ENCODE measurements around the gene CUL4A. TPM values are rescaled to one million over a fixed set of nuclear protein-coding genes. Genes with fewer than 3 reads are reported as not detected.

Gene CUL4A
- total RNA-seq, 6 experiments from 2014 or later, result 90.5 to 104 (median 97.0) TPM

GRCh38 chr13:113226873-113227450 is 17.5 kb downstream of the CUL4A start:
- TF ChIP-seq, protein P1, sequence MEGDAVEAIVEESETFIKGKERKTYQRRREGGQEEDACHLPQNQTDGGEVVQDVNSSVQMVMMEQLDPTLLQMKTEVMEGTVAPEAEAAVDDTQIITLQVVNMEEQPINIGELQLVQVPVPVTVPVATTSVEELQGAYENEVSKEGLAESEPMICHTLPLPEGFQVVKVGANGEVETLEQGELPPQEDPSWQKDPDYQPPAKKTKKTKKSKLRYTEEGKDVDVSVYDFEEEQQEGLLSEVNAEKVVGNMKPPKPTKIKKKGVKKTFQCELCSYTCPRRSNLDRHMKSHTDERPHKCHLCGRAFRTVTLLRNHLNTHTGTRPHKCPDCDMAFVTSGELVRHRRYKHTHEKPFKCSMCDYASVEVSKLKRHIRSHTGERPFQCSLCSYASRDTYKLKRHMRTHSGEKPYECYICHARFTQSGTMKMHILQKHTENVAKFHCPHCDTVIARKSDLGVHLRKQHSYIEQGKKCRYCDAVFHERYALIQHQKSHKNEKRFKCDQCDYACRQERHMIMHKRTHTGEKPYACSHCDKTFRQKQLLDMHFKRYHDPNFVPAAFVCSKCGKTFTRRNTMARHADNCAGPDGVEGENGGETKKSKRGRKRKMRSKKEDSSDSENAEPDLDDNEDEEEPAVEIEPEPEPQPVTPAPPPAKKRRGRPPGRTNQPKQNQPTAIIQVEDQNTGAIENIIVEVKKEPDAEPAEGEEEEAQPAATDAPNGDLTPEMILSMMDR (IDR thresholded peaks at IDR 0.05), result no peak
- Mint-ChIP-seq H3K27ac (peak overlapping the region; percentile 13; the same call in 1 of the 2 replicates), H3K4me1 (ENCODE audit: low read depth) (peaks cover 6% of the 10 kb centered on the region), H3K4me3 (no peak overlapping the region), H3K9me3 (no peaks in the 10 kb centered on the region), H3K36me3 (ENCODE audit: low read depth) (peaks cover 55% of the 10 kb centered on the region), H3K27me3 (ENCODE audit: insufficient read depth) (peaks cover 3% of the 10 kb centered on the region; the same call in 1 of the 2 replicates)
- DNase-seq, result no peak

DNA sequence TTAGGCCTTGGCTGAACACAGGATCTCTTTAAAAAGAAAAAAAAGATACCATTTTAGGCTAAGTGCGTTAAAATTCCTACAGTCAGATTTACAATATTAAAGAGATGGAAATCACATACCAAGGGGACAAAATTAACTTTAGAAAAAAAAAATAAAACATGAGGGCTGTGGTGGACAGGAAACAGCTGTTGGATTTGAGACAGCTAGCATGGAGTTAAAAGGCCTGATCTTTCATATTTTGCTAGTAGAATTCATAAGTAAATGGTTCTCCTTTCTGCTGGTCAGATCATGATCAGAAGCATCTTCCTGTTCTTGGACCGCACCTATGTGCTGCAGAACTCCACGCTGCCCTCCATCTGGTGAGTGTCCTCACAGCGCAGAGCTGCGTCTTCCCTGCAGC is 19.7 kb downstream of the CUL4A start:
- peaks cover 53% of the 10 kb centered on the region for H3K36me3 Mint-ChIP-seq (ENCODE audit: low read depth)
- TF ChIP-seq, protein P1 (IDR thresholded peaks at IDR 0.05), result no peak
- H3K27ac Mint-ChIP-seq, result no peak overlapping the region

GRCh38 chr13:113229791-113230190 is 20.4 kb downstream of the CUL4A start:
- Mint-ChIP-seq H3K9me3 (no peaks in the 10 kb centered on the region), H3K4me3 (no peak overlapping the region), H3K27ac (no peak overlapping the region), H3K4me1 (ENCODE audit: low read depth) (no peaks in the 10 kb centered on the region), H3K27me3 (ENCODE audit: insufficient read depth) (peaks cover 2% of the 10 kb centered on the region), H3K36me3 (ENCODE audit: low read depth) (peaks cover 49% of the 10 kb centered on the region)
- TF ChIP-seq, protein P1 (IDR thresholded peaks at IDR 0.05), result no peak
- DNase-seq, result no peak

More for the DNA sequence above, 19.7 kb downstream of the CUL4A start:
- H3K9me3 Mint-ChIP-seq, result no peaks in the 10 kb centered on the region
- DNase-seq, result no peak
- H3K27me3 Mint-ChIP-seq (ENCODE audit: insufficient read depth), result peaks cover 2% of the 10 kb centered on the region
- no peak overlapping the region for H3K4me3 Mint-ChIP-seq
- H3K4me1 Mint-ChIP-seq (ENCODE audit: low read depth), result no peaks in the 10 kb centered on the region

DNA sequence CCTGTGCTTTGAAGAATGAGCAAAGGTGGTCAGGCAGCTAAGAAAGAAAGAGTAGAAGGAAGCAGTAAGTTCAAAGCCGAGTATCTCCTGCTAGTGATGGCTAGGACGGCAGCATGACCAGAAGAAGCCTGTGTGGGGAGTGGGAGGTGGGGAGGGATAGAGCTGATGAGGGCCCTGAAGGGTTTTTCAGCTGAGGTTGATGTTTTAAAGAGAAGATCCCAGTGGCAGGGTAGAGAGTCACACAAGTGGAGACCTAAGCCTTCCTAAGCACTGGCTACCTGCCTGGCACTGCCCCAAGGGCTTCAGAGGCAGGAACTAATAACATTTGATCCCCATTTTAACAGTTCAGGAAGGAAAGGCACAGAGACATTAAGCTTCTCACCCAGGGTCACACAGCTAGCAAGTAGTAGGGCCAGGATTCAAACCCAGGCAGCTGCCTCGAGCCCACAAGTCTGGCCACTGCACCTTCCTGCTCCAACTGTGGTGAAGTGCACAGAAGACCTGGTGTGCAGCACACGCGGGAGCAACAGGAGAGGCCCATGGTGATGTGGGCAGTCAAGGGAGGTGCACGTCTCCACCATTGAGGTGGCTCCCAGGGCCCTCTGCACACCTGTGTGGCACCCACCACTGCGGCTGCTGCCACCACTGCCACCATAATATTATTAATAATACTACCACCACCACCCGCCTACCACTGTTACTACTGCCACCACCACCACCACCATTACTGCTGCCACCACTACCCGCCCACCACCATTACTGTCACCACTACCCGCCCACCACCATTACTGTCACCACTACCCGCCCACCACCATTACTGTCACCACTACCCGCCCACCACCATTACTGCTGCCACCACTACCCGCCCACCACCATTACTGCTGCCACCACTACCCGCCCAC is 22.1 kb downstream of the CUL4A start:
- peaks cover 53% of the 10 kb centered on the region for H3K36me3 Mint-ChIP-seq (ENCODE audit: low read depth)
- no peaks in the 10 kb centered on the region for H3K4me1 Mint-ChIP-seq (ENCODE audit: low read depth)
- no peak overlapping the region for H3K27ac Mint-ChIP-seq
- no peaks in the 10 kb centered on the region for H3K9me3 Mint-ChIP-seq
- TF ChIP-seq, protein P1 (IDR thresholded peaks at IDR 0.05), result no peak
- DNase-seq, result no peak
- H3K4me3 Mint-ChIP-seq, result no peak overlapping the region
- H3K27me3 Mint-ChIP-seq (ENCODE audit: insufficient read depth), result peaks cover 2% of the 10 kb centered on the region

DNA sequence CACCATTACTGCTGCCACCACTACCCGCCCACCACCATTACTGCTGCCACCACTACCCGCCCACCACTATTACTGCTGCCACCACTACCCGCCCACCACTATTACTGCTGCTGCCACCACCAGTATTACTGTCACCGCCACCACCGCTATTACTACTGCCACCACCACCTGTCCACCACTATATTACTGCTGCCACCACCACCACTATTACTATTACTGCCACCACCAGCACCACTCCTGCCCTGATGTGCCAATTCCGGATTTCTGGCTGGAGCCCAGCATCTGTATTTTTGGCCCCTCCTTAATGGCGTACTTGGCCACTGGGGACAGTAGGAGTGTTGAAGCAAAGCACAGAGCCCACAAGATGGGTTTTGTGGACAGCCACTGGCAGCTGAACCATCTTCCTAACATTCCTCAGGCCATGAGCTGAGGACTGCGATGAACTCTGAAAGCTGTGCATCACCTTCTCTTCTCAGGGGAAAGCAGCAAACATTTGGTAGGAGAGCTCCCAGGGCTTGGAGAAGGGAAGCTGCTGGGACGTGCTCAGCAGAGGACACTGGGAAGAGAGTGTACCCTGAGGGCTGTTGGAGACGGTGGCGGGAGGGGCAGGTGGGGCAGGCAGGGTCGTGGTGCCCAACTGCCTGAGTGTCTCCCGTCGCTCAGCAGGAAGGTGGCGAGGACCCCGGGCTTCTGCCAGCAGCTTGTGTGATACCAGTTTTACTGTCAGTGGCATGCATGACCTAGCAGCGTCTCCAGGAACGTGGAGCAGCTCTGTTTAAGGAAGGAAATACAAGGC is 23.0 kb downstream of the CUL4A start:
- Mint-ChIP-seq H3K27me3 (ENCODE audit: insufficient read depth) (peaks cover 2% of the 10 kb centered on the region), H3K4me1 (ENCODE audit: low read depth) (no peaks in the 10 kb centered on the region), H3K27ac (peak overlapping the region; percentile 48; the same call in 1 of the 2 replicates), H3K9me3 (no peaks in the 10 kb centered on the region), H3K36me3 (ENCODE audit: low read depth) (peaks cover 51% of the 10 kb centered on the region), H3K4me3 (no peak overlapping the region)
- DNase-seq, result no peak
- TF ChIP-seq, protein P1 (IDR thresholded peaks at IDR 0.05), result no peak

Measured in HFFc6 (cell line).